Thoracic aorta (tissue), 2 donors: Measurements from ENCODE around the gene CAB39. TPM values are rescaled to one million over a fixed set of nuclear protein-coding genes. Genes with fewer than 3 reads are reported as not detected.

Experiments used
- ATAC-seq: fragments of 150-250 bp; one replicate; pipeline ENCODE4 v1.8.0; 2017; ENCODE audit warnings: low read depth; ENCODE audit not compliant: insufficient number of reproducible peaks, low FRiP score
- DNase-seq: peaks from one replicate; pipeline ENCODE4 v3.0.0-alpha.2; 2020; ENCODE audit warnings: low spot score
- H3K27ac ChIP-seq, 2 donors: fragments of 200-600 bp; sonication (generic); 1 replicate in 1 of 2; 2 replicates in 1 of 2; pipeline ENCODE4 v1.5.1; 2016; ENCODE audit warnings: mild to moderate bottlenecking in 2 of 2, moderate library complexity in 2 of 2
- H3K27me3 ChIP-seq: fragments of 200-600 bp; sonication (generic); replicated peaks from 2 replicates; pipeline ENCODE4 v1.6.0; 2016; ENCODE audit warnings: mild to moderate bottlenecking; ENCODE audit not compliant: insufficient read depth
- H3K36me3 ChIP-seq: fragments of 200-600 bp; sonication (generic); one replicate; pipeline ENCODE4 v1.5.1; 2016
- H3K4me1 ChIP-seq, 2 donors: fragments of 200-600 bp; sonication (generic); 1 replicate in 1 of 2; 2 replicates in 1 of 2; pipeline versions ENCODE4 v1.5.1 to v1.6.0; 2016; ENCODE audit warnings: low read depth in 2 of 2, mild to moderate bottlenecking in 1 of 2; ENCODE audit not compliant: control insufficient read depth in 1 of 2
- H3K4me3 ChIP-seq: fragments of 200-600 bp; sonication (generic); 2 replicates; pipeline ENCODE4 v1.5.1; 2016; ENCODE audit warnings: mild to moderate bottlenecking
- H3K9me3 ChIP-seq: fragments of 200-600 bp; sonication (generic); 2 replicates; pipeline ENCODE4 v1.5.1; 2016
- total RNA-seq, 2 donors: library from RNA; depleted of rRNA; stranded (reverse); fragments of >200 nt; gene quantifications; one replicate each; pipeline versions ENCODE4 v1.1.0 to v1.2.3, GENCODE V29; 2016
- TF ChIP-seq, protein P1 (sequence below): fragments of 200-600 bp; sonication (generic); IDR thresholded peaks from one replicate; pipeline ENCODE4 v1.5.1; 2019; ENCODE audit warnings: antibody characterized with exemption

CAB39 gene
- total RNA-seq, 2 donors from 2014 or later, result 83.1 to 103 TPM

DNA sequence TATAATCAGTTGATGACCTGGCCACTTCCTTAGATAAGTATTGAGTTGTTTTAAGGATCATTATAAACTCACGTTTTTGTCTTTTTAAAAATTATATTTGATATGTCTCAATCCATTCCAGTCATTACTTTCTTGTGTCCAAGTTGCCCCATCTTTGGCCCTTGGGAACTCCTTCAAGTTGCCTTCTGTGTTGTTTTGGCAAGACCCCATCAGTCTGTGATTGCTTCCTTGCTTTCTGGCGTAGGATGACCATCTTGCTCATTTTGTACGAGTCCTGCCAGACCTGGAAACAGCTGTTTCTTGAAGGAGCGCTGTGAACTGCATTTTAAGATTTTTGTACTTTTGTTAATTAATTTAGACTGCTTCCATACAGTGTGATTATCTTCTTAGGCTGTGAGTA is 83.2 kb downstream of the CAB39 start:
- TF ChIP-seq, protein P1, sequence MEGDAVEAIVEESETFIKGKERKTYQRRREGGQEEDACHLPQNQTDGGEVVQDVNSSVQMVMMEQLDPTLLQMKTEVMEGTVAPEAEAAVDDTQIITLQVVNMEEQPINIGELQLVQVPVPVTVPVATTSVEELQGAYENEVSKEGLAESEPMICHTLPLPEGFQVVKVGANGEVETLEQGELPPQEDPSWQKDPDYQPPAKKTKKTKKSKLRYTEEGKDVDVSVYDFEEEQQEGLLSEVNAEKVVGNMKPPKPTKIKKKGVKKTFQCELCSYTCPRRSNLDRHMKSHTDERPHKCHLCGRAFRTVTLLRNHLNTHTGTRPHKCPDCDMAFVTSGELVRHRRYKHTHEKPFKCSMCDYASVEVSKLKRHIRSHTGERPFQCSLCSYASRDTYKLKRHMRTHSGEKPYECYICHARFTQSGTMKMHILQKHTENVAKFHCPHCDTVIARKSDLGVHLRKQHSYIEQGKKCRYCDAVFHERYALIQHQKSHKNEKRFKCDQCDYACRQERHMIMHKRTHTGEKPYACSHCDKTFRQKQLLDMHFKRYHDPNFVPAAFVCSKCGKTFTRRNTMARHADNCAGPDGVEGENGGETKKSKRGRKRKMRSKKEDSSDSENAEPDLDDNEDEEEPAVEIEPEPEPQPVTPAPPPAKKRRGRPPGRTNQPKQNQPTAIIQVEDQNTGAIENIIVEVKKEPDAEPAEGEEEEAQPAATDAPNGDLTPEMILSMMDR, result no peak
- no peak for ATAC-seq
- H3K4me3 ChIP-seq, result no peak overlapping the region
- peak overlapping the region; percentile 22 to 81 for H3K27ac ChIP-seq
- no peaks in the 10 kb centered on the region for H3K27me3 ChIP-seq
- H3K9me3 ChIP-seq, result no peaks in the 10 kb centered on the region
- DNase-seq, result no peak
- peaks cover 28 to 30% of the 10 kb centered on the region in 2 donors for H3K4me1 ChIP-seq
- peaks cover 11% of the 10 kb centered on the region for H3K36me3 ChIP-seq

DNA sequence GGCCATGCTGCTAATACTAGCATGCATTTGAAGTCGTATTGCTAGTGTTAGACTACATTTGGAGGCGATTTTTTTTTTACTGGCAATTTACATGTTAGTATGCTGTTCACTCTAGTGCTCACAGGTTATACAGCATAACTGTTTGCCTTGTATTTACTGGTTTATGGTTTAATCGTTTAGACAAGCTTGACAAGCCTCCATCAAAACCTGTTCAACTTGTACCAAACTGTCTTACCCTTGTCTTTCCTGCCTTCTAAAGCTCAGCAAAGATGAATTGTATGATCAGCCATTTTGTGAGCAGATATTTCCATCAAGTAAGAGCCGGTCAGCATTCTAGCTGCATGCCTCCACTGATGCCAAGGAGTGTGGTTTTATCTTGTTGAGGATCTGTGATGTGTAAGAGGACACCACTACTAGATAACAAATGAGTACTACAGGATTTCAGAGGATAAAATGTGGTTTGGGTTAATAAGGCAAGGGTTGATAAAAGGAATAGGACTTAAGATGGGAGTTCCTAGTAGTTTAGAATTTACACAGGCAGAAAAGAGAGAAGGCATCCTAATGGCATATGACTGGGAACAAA is 83.7 kb downstream of the CAB39 start:
- Histone ChIP-seq H3K27me3 (no peaks in the 10 kb centered on the region), H3K9me3 (no peaks in the 10 kb centered on the region), H3K4me3 (no peak overlapping the region), H3K27ac (peak overlapping the region in 1 of 2 donors; percentile 81), H3K4me1 (peaks cover 27 to 28% of the 10 kb centered on the region in 2 donors), H3K36me3 (peaks cover 15% of the 10 kb centered on the region)
- TF ChIP-seq, protein P1, result no peak
- no peak for ATAC-seq
- DNase-seq, result no peak

DNA sequence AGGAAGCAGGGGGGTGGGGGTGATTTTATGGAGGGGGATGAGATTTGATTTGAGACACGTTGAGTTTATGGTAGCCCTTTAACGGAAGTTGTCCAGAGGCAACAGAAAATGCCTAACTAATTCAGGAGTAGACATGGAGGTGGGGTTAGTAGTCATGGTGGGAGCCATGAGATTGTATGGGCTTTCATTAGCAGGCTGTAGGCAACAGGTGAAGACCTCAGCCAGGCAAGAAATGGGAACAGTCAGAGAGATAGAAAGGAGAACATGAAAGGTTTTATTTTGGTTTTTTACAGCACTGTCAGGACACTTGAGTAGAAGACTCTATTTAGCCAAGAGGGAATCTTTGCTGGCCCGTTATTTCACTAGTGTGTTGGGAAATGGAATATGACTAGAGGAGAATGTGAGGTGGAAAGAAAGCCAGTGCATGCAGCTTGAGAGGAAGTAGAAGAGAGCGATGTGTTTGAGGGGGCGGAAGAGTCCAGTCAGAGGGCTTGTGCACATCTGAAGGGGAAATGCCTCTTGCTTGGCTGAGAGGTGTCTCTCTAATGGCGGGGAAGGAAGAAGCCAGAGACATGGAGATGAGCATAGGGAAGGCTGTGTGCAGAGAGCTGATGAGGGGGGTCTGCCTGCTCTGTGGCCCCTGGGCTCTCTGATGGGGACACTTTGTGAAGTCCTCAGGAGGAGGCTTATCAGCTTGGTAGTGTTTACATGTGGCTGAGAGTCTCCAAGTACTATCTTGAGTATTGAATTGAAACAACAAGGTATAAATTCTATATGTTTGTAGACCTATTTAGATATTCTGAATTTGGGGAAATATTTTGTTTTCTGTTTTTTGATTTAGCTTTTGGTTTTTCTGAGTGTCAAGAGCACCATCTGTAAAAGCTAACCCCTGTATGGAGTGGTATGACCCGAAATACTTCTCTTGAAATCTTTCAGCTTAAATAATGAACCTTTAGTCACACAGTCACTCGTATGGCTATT is 85.2 kb downstream of the CAB39 start:
- Histone ChIP-seq H3K4me1 (peaks cover 25 to 28% of the 10 kb centered on the region in 2 donors), H3K27me3 (no peaks in the 10 kb centered on the region), H3K27ac (no peak overlapping the region), H3K36me3 (peaks cover 15% of the 10 kb centered on the region), H3K9me3 (no peaks in the 10 kb centered on the region), H3K4me3 (no peak overlapping the region)
- no peak for ATAC-seq
- DNase-seq, result no peak
- TF ChIP-seq, protein P1, result no peak

DNA sequence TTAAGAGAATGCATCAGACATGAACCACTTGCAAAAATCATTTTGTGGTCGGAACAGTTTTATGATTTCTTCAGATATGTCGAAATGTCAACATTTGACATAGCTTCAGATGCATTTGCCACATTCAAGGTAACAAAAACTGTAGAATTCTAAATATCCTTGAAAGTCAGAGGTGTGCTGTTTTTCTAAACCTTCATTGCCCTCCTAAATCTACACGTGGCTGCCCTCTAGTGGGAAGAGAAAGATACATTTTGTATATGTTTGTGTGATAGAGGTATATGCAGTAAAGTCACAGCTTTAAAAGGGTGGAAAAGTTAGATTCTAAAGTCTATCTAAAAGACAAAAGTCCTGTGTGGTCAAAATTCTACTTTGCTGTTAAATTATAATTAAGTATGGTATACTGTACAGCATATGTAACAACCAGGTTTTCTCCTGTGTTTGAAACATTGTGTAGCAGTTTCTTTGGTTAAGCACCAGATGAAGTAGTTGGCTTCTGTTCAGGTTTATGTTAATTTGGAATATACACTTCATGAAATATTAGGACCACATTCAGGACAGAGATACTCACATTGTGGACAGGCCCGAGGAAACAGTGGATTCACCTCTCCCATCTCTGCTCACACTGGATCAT is 86.2 kb downstream of the CAB39 start:
- TF ChIP-seq, protein P1, result peak; percentile 55
- no peaks in the 10 kb centered on the region for H3K27me3 ChIP-seq
- H3K27ac ChIP-seq, result no peak overlapping the region
- no peaks in the 10 kb centered on the region for H3K9me3 ChIP-seq
- ATAC-seq (no peak), DNase-seq (no peak)
- H3K36me3 ChIP-seq, result peaks cover 15% of the 10 kb centered on the region
- H3K4me1 ChIP-seq, result peaks cover 18 to 22% of the 10 kb centered on the region in 2 donors
- no peak overlapping the region for H3K4me3 ChIP-seq
